ENCODE data around the gene MYOCOS.
"Not testable (repeated sequence)": the region's sequence is repeated elsewhere in the genome, so short reads cannot be mapped to it uniquely, and the experiment has no call there.

The MYOCOS gene

DNA sequence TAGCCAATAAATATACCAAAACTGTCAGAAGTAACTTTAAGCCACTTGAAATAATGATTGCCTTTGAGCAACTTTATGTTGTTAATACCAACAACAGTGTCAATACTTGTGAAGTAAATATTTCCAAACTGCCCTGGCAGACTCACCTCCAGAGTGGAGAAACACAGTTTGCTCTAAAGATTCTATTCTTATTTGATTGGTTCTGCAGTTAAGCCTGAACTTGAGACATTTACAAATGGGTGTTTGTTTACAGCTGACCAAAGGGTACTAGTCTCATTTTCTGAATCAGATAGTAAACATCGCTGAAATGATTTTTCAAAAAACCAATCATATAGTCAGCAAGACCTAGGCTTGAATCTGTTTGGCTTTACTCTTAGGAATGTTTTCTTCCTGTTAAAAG, 31.8 kb downstream of the MYOCOS start:
- in situ Hi-C loops (cut with MboI; ENCODE audit: low pct_unique_long_range_greater_than_20kb, low sequenced_read_pairs) = no loop called here
- no peak for DNase-seq

DNA sequence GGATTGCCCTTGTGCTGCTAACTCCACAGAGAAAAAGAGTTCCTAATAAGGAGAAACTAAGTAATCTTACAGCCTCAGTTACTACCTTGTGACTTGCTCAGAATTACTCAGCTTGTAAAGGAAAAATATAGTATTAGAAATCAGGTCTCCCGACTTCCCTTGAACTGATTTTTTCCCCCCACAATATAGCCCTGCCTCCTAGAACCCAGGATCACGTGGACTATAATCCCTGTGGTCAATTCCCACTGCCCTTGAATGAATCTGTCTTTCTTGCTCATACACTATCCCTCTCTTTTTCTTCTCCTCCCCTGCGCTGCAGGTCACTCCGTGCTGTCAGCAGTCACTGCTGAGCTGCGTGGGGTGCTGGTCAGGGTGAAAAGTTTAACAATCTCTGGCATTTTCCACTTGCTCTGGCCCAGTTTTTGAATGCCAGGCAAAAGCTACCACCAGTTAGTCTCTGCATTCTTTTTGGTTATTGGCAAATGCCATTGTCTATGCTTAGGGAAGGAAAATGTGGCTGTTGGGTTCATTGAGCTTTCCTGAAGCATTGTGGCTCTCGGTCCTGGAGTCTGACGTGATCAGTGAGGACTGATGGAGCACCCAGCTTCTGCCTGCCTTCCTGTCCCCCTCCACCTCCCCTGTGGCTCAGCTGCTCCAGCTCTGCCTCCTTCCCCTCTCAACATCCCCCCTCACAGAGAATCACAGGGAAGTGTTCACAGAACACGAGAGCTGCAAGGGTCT, 32.3 kb downstream of the MYOCOS start:
- no peak for DNase-seq
- in situ Hi-C loops (cut with MboI; ENCODE audit: low pct_unique_long_range_greater_than_20kb, low sequenced_read_pairs) = no loop called here

- in situ Hi-C loops (cut with MboI; ENCODE audit: low pct_unique_long_range_greater_than_20kb, low sequenced_read_pairs) = no loop called here
- peak; percentile 76 for DNase-seq
Observed at GRCh38 chr1:171654942-171655745, 33.1 kb downstream of the MYOCOS start.

GRCh38 chr1:171655746-171656116, 33.7 kb downstream of the MYOCOS start:
- in situ Hi-C loops (cut with MboI; ENCODE audit: low pct_unique_long_range_greater_than_20kb, low sequenced_read_pairs) = no loop called here
- no peak for DNase-seq

GRCh38 chr1:171656206-171656605, 34.2 kb downstream of the MYOCOS start:
- in situ Hi-C loops (cut with MboI; ENCODE audit: low pct_unique_long_range_greater_than_20kb, low sequenced_read_pairs); DNase-seq: not testable (repeated sequence)

- in situ Hi-C loops (cut with MboI; ENCODE audit: low pct_unique_long_range_greater_than_20kb, low sequenced_read_pairs) = no loop called here
Observed at GRCh38 chr1:171661076-171661650, 39.1 kb downstream of the MYOCOS start.

DNA sequence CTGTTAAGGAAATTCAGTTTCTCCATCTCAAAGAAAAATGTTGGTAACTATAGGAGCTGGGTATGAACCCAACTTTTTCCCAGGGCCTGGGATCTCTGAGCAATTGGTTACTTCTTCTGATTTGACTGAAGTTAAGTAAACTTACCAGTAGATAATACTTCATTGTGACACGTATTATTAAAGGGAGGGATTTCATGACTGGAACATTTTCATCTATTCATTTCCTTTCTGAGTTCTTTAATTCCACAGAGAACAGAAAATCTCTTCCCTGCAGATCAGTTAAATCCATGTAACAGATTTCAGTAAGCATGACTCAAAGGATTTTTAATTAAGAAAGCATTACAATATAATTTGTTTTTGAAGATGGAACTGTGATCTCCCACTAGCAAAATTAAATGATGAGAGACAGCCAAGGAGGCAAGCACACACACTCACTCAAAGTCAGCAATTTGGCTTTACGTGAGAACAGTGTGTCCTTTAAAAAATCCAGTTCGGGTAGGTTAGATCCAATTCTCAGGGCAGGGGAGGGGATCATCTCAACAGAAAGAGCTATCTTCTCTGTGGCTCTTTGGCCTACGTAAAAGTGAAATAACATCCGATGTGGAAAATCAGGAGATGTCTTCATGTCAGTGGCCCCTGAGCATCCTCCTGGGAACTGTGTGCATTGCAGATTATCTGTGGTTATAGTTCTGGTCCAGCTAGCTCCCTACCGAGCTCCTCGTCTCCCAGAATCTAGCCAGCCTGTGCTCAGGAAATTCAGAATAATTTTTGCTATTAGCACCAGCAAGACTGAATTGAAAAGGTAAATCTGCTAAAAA, 41.2 kb downstream of the MYOCOS start:
- DNase-seq = no peak
- in situ Hi-C loops (cut with MboI; ENCODE audit: low pct_unique_long_range_greater_than_20kb, low sequenced_read_pairs) = no loop called here

More at GRCh38 chr1:171661076-171661650, 39.1 kb downstream of the MYOCOS start:
- DNase-seq = no peak

DNA sequence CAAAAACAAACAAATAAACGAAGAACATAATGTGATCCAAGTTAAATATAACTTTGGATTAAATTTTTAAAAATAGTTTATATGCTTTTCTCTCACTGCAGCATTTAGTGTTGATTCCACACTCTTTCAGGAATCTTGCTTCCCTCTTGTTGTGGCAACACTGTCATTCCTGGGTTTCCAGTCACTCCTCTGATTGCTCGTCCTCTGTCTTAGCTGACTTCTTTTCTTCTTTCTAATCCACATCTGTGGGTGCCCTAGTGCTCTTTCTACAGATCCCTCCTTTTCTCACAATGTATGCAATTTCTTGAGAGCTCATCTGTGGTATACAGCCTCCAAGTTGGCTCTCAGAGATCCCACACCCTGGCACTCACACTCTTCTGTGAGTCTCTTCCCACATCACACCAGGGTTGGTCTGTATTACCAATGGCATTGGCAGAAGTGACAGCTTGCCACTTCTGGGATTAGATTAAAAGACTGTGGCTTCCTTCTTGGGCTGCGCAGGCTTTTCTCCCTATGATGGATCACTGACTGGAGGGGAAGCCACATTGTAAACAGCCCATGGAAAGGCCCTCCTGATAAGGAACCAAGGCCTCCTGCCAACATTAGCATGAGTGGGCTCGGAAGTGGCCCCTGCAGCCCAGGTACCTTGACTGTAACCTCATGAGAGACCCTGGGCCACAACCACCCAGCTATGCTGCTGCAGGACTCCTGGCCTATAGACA, 42.0 kb downstream of the MYOCOS start:
- in situ Hi-C loops (cut with MboI; ENCODE audit: low pct_unique_long_range_greater_than_20kb, low sequenced_read_pairs) = no loop called here
- DNase-seq = no peak

- in situ Hi-C loops (cut with MboI; ENCODE audit: low pct_unique_long_range_greater_than_20kb, low sequenced_read_pairs) = no loop called here
- DNase-seq = no peak
Observed at GRCh38 chr1:171664976-171665375, 42.9 kb downstream of the MYOCOS start.

DNA sequence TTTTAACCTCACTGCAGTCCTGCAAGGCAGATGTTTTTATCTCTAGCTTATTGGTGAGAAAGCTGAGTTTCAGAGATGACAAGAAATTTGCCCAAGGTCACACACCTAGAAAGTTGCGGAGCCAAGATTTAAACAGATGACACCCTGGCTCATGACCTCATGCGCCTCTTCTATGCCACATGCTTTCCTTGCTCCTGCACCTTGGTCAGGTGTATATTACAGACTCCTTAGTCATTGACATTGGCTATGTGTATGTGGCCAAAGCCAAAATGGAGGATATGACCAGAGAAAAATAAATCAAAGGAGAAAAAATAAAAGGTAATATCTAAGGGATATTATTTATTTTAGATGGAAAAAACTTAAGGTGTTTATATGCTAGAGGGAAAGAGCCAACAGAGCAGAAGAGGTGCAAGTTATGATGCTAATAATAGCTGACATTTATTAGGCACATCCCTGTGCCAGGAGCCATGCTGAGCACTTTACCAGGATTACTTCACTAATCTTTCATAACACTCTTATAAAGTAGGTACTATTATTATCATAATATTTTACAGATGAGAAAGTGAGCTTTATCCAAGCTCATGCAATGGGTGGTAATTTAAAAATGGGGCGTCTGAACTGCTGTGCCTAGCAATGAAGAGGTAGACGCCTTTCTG, 44.2 kb downstream of the MYOCOS start:
- DNase-seq = no peak
- in situ Hi-C loops (cut with MboI; ENCODE audit: low pct_unique_long_range_greater_than_20kb, low sequenced_read_pairs) = no loop called here

DNA sequence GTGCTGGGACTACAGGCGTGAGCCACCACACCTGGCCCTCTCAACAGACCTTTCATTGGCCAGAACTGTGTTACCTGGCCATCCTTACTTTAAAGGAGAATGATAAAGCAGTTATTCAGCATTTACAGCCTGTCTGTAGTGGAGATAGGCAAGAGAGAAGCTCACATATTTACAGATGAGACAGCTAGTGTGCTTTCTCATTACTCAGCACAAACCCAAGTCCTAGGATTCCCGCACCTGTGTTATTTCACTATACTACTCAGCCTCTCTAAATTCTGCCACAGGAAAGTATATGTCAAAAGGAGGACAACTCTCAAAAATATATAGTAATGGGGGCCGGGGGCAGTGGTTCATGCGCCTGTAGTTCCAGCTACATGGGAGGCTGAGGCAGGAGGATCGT, 46.3 kb downstream of the MYOCOS start:
- in situ Hi-C loops (cut with MboI; ENCODE audit: low pct_unique_long_range_greater_than_20kb, low sequenced_read_pairs) = no loop called here
- DNase-seq = no peak

GRCh38 chr1:171670739-171671138, 48.7 kb downstream of the MYOCOS start:
- in situ Hi-C loops (cut with MboI; ENCODE audit: low pct_unique_long_range_greater_than_20kb, low sequenced_read_pairs) = no loop called here
- no peak for DNase-seq

GRCh38 chr1:171674431-171675405, 52.7 kb downstream of the MYOCOS start:
- DNase-seq = no peak
- in situ Hi-C loops (cut with MboI; ENCODE audit: low pct_unique_long_range_greater_than_20kb, low sequenced_read_pairs) = no loop called here
